OCI-LY7 (cell line): ENCODE measurements around the gene UBAP1L.

Source experiments
- CTCF ChIP-seq: fragments of 200-600 bp; sonication (generic); conservative IDR thresholded peaks from 2 replicates; pipeline ENCODE4 v1.5.1; 2014; ENCODE audit warnings: mild to moderate bottlenecking, antibody characterized with exemption, low read length, moderate library complexity, mixed read lengths
- EZH2phosphoT487 ChIP-seq: fragments of 200-600 bp; sonication (generic); IDR thresholded peaks from 2 replicates; pipeline ENCODE4 v1.6.1; 2018; ENCODE audit warnings: low read depth, borderline replicate concordance, mild to moderate bottlenecking, mixed run types, antibody characterized with exemption, low read length, moderate library complexity, mixed read lengths

DNA sequence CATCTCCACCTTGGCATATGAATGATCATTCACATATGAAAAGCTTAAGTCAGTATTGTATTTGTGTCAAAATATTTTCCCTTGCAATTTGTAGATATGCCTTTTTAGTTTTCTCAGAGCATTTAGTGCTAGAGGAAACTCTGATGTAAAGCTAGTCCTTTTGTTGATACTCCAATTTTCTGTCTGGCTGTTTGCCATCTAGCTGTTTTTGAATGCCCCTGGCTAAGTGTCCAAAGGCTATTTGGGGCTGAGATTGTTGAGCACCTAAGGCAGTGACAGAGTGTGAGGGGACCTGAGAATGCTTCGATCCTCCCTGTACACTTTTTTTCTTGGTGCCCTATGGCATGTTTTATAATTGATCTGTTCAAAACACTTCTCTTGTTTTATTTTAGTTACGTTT lies 66.8 kb downstream of the UBAP1L start:
- no peak for TF ChIP-seq CTCF
- no peak for TF ChIP-seq EZH2phosphoT487
